Mesendoderm (in vitro differentiated cells): ENCODE measurements around the gene SEC22B.
"Not testable (repeated sequence)": the region's sequence is repeated elsewhere in the genome, so short reads cannot be mapped to it uniquely, and the experiment has no call there.

ENCODE experiments used
- DNase-seq: peaks from one replicate; pipeline ENCODE4 v3.0.0; 2013
- H2AK5ac ChIP-seq: 2 replicates; pipeline ENCODE4 v1.6.1; 2013; ENCODE audit warnings: low read length, inconsistent platforms
- H2BK120ac ChIP-seq: 2 replicates; pipeline ENCODE4 v1.6.1; 2013; ENCODE audit warnings: low read depth, mild to moderate bottlenecking, low read length, moderate library complexity, mixed read lengths
- H2BK15ac ChIP-seq: replicated peaks from 2 replicates; pipeline ENCODE4 v1.6.1; 2013; ENCODE audit warnings: low read depth, mild to moderate bottlenecking, moderate library complexity
- H2BK5ac ChIP-seq: 2 replicates; pipeline ENCODE4 v1.6.1; 2013; ENCODE audit warnings: low read length, inconsistent platforms
- H3K18ac ChIP-seq: 2 replicates; pipeline ENCODE4 v1.6.1; 2013; ENCODE audit warnings: mild to moderate bottlenecking, low read length, mixed read lengths
- H3K23ac ChIP-seq: one replicate; pipeline ENCODE4 v1.6.1; 2013; ENCODE audit warnings: low read length
- H3K27ac ChIP-seq: 2 replicates; pipeline ENCODE4 v1.5.1; 2013; ENCODE audit warnings: low read depth, mild to moderate bottlenecking, inconsistent platforms, low read length, moderate library complexity
- H3K27me3 ChIP-seq: 2 replicates; pipeline ENCODE4 v1.6.1; 2013; ENCODE audit warnings: low read length, control low read depth, mild to moderate bottlenecking, inconsistent platforms; ENCODE audit not compliant: insufficient read depth, poor library complexity
- H3K36me3 ChIP-seq: 2 replicates; pipeline ENCODE4 v1.6.1; 2013; ENCODE audit warnings: low read length, inconsistent platforms; ENCODE audit not compliant: control insufficient read depth, insufficient read depth
- H3K4ac ChIP-seq: one replicate; pipeline ENCODE4 v1.6.1; 2013; ENCODE audit warnings: low read depth, mild to moderate bottlenecking, low read length, moderate library complexity
- H3K4me1 ChIP-seq: 2 replicates; pipeline ENCODE4 v1.6.1; 2013; ENCODE audit warnings: low read depth, low read length, inconsistent platforms; ENCODE audit not compliant: control insufficient read depth
- H3K4me2 ChIP-seq: 2 replicates; pipeline ENCODE4 v1.6.1; 2013; ENCODE audit warnings: low read length
- H3K4me3 ChIP-seq: 2 replicates; pipeline ENCODE4 v1.5.1; 2013; ENCODE audit warnings: mild to moderate bottlenecking, low read length
- H3K56ac ChIP-seq: one replicate; pipeline ENCODE4 v1.6.1; 2013; ENCODE audit warnings: low read length
- H3K79me1 ChIP-seq: 2 replicates; pipeline ENCODE4 v1.6.1; 2013; ENCODE audit warnings: low read length, inconsistent platforms
- H3K79me2 ChIP-seq: 2 replicates; pipeline ENCODE4 v1.6.1; 2013; ENCODE audit warnings: mild to moderate bottlenecking, low read length; ENCODE audit not compliant: control insufficient read depth, insufficient read depth
- H3K9ac ChIP-seq: 2 replicates; pipeline ENCODE4 v1.6.1; 2013; ENCODE audit warnings: low read length, inconsistent platforms
- H4K5ac ChIP-seq: one replicate; pipeline ENCODE4 v1.6.1; 2013; ENCODE audit warnings: low read length
- H4K8ac ChIP-seq: one replicate; pipeline ENCODE4 v1.6.1; 2013; ENCODE audit warnings: low read depth, mild to moderate bottlenecking, control low read depth, low read length, moderate library complexity
- WGBS: extraction: QIAGEN DNeasy Blood & Tissue Kit; methylation state at CpG from one replicate; pipeline ENCODE4 v1.1.7; 2013; ENCODE audit warnings: low lambda C conversion rate, missing lambda C conversion rate; ENCODE audit not compliant: insufficient coverage; ENCODE audit errors: extremely low coverage; 5-methylcytosine and 5-hydroxymethylcytosine counted together

The SEC22B gene

DNA sequence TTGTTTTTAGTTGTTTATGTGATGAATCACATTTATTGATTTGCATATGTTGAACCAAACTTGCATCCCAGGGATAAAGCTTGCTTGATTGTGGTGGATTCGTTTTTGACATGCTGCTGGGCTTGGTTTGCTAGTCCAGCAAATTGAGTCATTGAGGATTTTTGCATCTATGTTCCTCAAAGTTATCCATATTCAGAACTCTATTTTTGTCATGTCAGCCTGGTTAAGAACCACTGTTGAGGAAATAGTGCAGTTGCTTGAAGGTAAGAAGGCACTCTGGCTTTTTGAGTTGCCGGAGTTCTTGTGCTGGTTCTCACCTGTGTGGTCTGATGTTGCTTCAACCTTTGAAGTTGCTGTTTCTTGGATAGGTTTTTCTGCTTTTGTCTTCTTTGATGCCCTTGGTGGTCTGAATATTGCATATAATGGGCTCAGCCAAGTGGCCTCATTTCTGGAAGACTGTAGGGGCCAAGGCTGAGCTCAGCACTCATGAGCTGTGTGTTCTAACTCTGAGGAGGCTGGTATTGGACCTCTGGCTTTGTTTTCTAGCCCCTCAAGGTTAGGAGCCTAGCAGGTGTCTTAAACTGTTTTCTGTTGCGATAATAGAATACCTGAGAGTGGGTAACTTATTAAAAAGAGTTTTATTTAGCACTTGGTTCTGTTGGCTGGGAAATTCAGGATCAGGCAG, 26.0 kb downstream of the SEC22B start:
- H3K79me1 ChIP-seq, H2BK15ac ChIP-seq, H4K5ac ChIP-seq, H2BK5ac ChIP-seq, H3K36me3 ChIP-seq, H2AK5ac ChIP-seq, H4K8ac ChIP-seq, H3K18ac ChIP-seq, H3K4ac ChIP-seq, H3K27me3 ChIP-seq, DNase-seq, H3K27ac ChIP-seq, H3K56ac ChIP-seq, H3K79me2 ChIP-seq, H3K9ac ChIP-seq, H3K23ac ChIP-seq, H3K4me3 ChIP-seq, H3K4me2 ChIP-seq, H2BK120ac ChIP-seq, H3K4me1 ChIP-seq: not testable (repeated sequence)
- WGBS, result no CpG with 5 or more reads among the region's 3 CpGs

DNA sequence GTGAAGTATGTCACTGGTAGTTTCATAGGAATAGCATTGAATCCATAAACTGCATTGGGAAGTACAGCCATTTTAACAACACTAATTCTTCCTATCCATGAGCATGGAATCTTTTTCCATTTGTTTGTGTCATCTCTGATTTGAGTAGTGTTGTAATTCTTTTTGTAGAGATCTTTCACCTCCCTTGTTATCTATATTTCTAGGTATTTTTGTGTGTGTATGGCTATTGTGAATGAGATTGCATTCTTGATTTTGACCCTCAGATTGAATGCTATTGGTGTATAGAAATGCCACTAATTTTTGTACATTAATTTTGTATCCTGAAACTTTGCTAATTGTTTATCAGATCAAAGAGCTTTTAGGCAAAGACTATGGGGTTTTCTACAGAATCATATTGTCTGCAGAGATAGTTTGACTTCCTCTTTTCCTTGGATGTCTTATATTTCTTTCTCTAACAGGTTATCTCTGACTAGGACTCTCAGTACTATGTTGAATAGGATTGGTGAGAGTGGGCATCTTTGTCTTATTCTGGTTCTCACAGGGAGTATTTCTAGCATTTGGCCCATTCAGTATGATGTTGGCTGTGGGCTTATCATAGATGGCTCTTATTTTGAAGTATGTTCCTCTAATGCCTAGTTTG, 26.8 kb downstream of the SEC22B start:
- not testable (repeated sequence) for H2BK120ac ChIP-seq, H2BK5ac ChIP-seq, H3K27me3 ChIP-seq, H3K4me2 ChIP-seq, H3K4ac ChIP-seq, DNase-seq, H3K36me3 ChIP-seq, H3K79me1 ChIP-seq, H3K4me3 ChIP-seq, H2BK15ac ChIP-seq, H3K4me1 ChIP-seq, H4K5ac ChIP-seq, H3K79me2 ChIP-seq, H3K23ac ChIP-seq, H4K8ac ChIP-seq, H3K56ac ChIP-seq, H2AK5ac ChIP-seq, H3K9ac ChIP-seq, H3K18ac ChIP-seq, H3K27ac ChIP-seq

DNA sequence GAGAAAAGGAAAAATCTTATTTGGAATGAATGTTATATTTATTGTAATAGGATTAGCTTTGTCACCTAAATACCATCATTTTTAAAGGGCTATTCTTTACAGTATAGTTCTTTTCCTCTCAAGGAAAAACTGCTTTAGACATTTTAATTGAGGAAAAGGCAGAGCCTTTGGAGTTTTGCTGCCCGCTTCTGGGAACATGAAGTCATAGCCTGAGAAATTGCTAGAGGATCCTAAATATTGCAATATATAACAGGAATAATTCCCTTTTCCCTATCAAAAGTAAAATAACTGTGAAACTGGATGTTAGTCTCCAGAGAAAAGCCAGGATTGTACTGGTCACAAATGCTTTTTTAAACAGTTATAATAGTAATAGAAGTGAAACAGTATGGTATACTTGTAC, 30.5 kb downstream of the SEC22B start:
- H3K79me1 ChIP-seq, result not testable (repeated sequence)

DNA sequence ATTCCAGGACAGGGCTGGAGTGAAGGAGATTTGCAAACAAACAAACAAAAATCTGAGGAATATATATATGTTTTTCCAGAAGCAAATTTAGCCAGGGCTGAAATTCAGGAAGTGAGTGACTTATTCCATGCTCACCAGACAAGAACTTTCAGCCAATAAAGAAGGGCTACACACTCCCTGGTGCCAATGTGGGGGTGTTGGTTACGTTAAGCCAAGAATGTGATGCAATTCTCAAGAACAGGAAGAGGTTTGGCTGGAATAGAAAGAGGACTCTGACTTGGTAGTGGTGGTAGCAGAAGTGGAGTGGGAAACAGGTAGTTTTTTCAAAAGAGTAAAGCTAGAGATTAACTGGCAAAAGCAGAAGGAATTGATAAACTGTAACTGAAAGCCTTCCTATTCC, 31.7 kb downstream of the SEC22B start:
- not testable (repeated sequence) for H2BK120ac ChIP-seq, H3K56ac ChIP-seq, H2BK5ac ChIP-seq, H4K8ac ChIP-seq, H4K5ac ChIP-seq, H3K18ac ChIP-seq, H3K4me3 ChIP-seq, H3K9ac ChIP-seq, H3K36me3 ChIP-seq, H3K27ac ChIP-seq, H3K4me2 ChIP-seq, H3K23ac ChIP-seq, H3K27me3 ChIP-seq, H3K79me1 ChIP-seq, H2AK5ac ChIP-seq, DNase-seq, H3K4ac ChIP-seq, H3K4me1 ChIP-seq, H3K79me2 ChIP-seq, H2BK15ac ChIP-seq
- WGBS, result no CpG with 5 or more reads among the region's 1 CpG

More for the DNA sequence above, 30.5 kb downstream of the SEC22B start:
- H3K4me1 ChIP-seq, H3K36me3 ChIP-seq, H4K5ac ChIP-seq, H3K27ac ChIP-seq, H4K8ac ChIP-seq, H3K56ac ChIP-seq, H3K27me3 ChIP-seq, H3K9ac ChIP-seq, H3K4ac ChIP-seq, H3K4me3 ChIP-seq, DNase-seq, H2AK5ac ChIP-seq, H3K23ac ChIP-seq, H3K4me2 ChIP-seq, H2BK120ac ChIP-seq, H2BK5ac ChIP-seq, H3K18ac ChIP-seq, H2BK15ac ChIP-seq, H3K79me2 ChIP-seq: not testable (repeated sequence)
- WGBS, result no CpG with 5 or more reads among the region's 1 CpG

DNA sequence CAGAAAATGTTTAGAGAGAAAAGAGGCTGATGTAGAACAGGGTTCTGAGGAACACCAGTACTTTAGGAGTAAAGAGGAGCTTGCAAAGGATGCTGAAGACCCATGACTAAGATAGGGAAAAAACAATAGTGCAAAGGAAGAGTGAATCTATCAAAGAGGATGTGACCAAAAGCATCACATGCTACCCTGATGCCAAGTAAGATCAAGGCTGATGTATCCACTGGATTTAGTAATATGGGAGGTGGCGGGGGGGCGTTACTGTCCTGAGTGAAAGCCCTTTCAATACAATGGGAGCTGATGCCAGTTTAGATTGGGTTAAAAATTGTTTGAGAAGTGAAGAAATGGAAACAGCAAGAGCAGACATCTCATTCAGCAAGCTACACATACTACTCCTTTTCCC, 32.2 kb downstream of the SEC22B start:
- not testable (repeated sequence) for H2BK5ac ChIP-seq, H3K79me2 ChIP-seq, H3K9ac ChIP-seq, H3K4me1 ChIP-seq, H3K4me2 ChIP-seq, H4K8ac ChIP-seq, H3K27me3 ChIP-seq, H3K4me3 ChIP-seq, H3K23ac ChIP-seq, H2AK5ac ChIP-seq, H3K27ac ChIP-seq, H3K18ac ChIP-seq, H3K79me1 ChIP-seq, H2BK120ac ChIP-seq, H2BK15ac ChIP-seq, H3K56ac ChIP-seq, H3K36me3 ChIP-seq, DNase-seq, H3K4ac ChIP-seq, H4K5ac ChIP-seq
- WGBS, result no CpG with 5 or more reads among the region's 2 CpGs

DNA sequence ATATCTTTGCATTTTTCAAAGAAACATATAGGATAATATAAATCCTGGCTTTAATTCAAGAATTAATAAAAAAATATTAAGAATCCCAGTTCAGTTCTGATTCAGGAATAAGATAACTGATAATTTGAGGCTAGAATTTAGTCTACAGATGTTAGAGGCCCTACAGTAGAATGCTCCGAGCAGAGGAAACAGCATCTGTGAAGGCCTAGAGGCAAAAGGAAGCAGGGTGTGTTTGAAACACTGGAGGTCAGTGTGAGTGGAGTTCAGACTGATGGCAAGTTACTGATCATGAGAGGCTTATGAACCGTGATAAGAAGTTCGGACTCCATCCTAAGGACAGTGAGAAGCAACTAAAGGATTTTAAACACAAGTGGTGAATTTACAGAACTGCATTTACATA, 33.0 kb downstream of the SEC22B start:
- not testable (repeated sequence) for H3K4me2 ChIP-seq, H3K79me1 ChIP-seq, H3K23ac ChIP-seq, H3K18ac ChIP-seq, H3K36me3 ChIP-seq, H3K56ac ChIP-seq, H2AK5ac ChIP-seq, H2BK5ac ChIP-seq, H3K4me3 ChIP-seq, H3K79me2 ChIP-seq, H3K27ac ChIP-seq, H3K9ac ChIP-seq, H4K8ac ChIP-seq, H3K4ac ChIP-seq, DNase-seq, H2BK120ac ChIP-seq, H3K27me3 ChIP-seq, H2BK15ac ChIP-seq, H3K4me1 ChIP-seq, H4K5ac ChIP-seq
- WGBS, result no CpG with 5 or more reads among the region's 3 CpGs
